GM23248 (cell line): Measurements from ENCODE around the gene GPC1.

Experiments
- EZH2 ChIP-seq: fragments of 200-600 bp; sonication (generic); IDR thresholded peaks from 2 replicates; pipeline ENCODE4 v1.6.1; 2018; ENCODE audit warnings: antibody characterized with exemption, mild to moderate bottlenecking; ENCODE audit not compliant: insufficient read depth, poor library complexity, severe bottlenecking
- EZH2phosphoT487 ChIP-seq: fragments of 200-600 bp; sonication (generic); IDR thresholded peaks from 2 replicates; pipeline ENCODE4 v1.6.1; 2018; ENCODE audit warnings: antibody characterized with exemption, moderate library complexity, mild to moderate bottlenecking, low read depth; ENCODE audit not compliant: insufficient read depth

DNA sequence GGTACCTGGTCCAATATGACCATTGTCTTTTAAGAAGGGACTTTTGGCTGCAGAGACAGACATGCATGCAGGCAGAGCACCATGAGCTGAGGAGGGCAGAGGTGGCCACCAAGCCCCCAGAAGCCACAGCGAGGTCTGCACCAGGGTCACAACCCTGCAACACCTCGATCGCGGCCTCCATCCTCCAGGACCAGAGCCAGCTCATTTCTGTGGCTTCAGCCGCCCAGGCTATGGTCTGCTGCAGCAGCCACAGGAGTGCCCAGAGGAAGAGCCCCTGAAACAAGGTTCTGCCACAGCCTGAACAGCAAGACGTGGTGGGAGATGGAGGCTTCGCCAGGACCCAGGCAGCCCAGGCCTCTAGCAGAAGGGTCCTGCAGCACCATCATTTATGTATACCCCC lies 68.4 kb downstream of the GPC1 start:
- TF ChIP-seq EZH2 (no peak), EZH2phosphoT487 (no peak)
